ENCODE measurements around the gene CD6.

The CD6 gene

GRCh38 chr11:60971520-60971919 lies at the start of gene CD6:
CD6 (plus strand) TSS chr11:60971680; CDS start chr11:60971866, 186 bp downstream.
- no peak for DNase-seq

DNA sequence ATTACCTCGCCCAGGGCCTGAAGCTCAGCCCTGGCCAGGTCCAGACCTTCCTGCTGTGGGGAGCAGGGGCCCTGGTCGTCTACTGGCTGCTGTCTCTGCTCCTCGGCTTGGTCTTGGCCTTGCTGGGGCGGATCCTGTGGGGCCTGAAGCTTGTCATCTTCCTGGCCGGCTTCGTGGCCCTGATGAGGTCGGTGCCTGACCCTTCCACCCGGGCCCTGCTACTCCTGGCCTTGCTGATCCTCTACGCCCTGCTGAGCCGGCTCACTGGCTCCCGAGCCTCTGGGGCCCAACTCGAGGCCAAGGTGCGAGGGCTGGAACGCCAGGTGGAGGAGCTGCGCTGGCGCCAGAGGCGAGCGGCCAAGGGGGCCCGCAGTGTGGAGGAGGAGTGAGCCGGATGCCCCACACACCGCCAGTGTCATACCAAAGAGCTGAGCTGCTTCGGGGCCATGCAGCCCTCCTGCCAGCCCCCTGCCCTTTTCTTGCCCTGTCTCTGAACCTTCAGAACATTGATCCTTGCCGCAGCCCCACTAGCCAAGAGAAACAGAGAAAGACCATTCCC lies 49.6 kb upstream of the CD6 start:
- no peak for DNase-seq

GRCh38 chr11:60922906-60923305 lies 48.6 kb upstream of the CD6 start:
- DNase-seq: no peak

GRCh38 chr11:60923326-60923725 lies 48.2 kb upstream of the CD6 start:
- DNase-seq: no peak

DNA sequence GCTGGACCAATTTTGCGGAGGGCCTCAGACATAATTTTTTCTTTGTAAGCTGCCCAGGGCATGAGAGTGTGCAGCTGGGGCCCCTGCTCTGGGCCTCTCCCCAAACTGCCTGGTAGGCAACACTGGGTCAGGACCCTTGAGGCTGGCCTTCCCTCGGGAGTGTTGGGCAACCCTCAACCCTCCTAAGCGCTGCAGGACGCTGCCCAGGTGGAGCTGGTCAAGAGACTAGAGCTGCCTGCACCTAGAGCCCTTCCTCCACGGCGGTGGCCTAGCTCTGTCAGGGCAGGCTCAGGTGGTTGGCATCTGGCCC lies 47.7 kb upstream of the CD6 start:
- DNase-seq: no peak

DNA sequence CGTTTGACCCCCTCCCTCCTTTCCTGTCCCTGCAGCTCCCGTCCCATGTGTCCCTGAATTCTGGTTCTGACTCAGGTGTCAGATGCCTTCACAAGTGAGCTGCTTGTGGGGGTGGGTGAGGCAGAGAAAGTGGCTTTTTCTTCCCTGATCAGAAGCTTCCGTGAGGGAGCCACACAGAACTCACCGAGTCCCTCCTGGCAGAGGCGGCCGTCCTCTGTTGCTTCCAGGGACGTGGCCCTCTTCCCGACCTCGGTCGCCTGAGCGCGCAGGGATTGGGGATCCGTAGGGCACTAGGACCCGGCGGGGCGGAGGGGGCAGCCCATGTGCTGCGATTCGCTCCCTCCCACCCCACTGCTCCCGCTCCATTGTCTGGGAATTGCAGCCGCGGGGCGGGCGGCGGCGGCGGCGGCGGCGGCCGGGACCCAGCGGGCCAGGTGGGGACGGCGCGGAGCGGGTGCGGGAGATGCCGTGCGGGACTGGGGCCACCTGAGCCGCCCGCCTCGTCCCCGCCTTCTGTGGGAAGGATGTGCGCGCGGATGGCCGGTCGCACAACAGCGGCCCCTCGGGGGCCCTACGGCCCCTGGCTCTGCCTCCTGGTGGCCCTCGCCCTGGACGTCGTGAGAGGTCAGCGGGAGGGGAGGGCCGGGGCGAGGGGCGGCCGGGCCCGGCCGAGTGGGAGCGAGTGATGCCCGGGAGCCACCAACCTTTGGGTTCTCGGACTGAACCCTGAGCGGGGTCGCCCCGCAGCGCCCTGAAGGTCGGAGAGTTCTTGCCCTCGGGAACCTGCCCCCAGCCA lies 47.2 kb upstream of the CD6 start, which contains the start of gene TMEM132A:
TSS of gene TMEM132A (plus strand) at position 351 of the 796 bp plus-strand sequence. CDS start at position 525, 174 bp downstream.
- peak; percentile 79 to 86 for DNase-seq

DNA sequence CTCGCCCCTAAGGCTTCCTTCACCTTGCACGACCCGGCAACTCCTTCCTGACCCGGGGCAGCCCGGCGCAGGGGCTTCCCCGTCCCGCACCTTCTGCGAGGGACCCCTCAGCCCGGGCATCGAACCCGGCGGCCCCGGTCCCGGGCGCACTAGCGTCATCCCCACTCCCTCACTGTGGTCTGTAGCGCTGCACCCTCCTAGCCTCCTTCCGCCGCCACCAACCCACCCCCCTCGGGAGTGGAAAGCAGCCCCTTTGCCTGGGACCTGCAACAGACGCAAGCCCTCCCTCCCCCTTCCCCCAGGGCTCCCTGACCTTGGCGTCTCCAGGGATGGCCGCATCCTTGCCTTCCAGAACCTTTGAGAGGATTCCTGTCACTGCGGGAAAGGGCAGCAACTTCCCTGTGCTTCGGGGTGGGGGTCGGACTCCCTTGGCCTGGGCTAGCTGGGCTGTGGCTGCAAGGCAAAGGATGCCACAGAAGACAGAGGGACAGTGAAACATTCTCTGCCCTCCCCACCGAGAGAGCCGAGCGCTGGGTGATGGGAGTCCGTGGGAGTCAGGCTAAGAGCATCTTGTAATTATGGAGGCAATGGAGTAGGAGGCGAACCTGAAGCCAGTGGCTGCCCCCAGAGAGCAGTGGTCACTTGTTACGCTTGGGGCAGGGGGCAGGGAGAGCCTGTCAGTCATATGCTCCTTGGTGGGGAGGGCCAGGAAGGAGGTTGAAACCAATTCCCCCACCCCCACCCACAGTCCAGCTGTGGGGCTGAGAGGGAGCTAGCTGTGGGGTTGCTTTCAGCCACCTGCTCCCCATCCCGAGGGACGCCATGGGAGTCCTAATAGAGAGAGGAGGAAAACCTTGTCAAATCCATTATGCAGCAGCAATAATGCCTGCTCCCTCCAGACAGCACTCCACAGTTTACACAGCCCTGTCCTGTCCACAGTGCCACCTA lies 46.3 kb upstream of the CD6 start:
- peak; percentile 16 to 58 for DNase-seq

GRCh38 chr11:60925868-60926267 lies 45.6 kb upstream of the CD6 start:
- peak in 1 of 2 experiments; percentile 12 for DNase-seq

DNA sequence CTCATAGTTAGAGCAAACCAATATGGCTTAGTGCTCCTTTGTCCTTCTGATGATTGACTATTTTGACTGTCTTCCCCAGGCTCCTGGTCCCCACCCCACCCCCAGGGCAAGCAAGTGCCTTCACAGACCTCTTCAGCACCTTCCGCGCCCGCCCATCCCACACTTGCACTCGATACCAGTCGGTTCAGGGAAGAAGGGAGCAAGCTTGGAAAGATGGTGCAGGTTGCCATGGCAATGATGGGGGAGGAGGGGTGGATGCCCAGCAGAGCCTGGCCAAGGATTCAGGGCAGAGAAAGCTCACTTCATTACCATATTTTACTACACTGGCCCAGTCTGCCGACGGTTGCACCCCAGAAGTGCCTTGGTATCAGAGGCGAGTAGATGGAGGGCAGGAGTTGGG lies 45.0 kb upstream of the CD6 start:
- DNase-seq: no peak

GRCh38 chr11:60927061-60927592 lies 44.4 kb upstream of the CD6 start:
- no peak for DNase-seq

DNA sequence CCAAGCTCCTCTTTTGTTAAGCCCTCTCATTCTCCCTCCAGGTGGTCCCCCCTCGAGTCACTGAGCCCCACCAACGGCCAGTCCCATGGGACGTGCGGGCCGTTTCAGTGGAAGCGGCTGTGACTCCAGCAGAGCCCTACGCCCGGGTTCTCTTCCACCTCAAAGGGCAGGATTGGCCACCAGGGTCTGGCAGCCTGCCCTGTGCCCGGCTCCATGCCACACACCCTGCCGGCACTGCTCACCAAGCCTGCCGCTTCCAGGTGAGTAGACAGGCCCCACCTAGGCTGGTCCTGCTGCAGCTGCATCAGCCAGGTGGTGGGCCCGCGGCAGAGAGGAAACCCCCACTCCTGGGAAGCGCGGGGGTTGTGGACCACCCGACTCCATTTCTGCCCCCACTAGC lies 43.9 kb upstream of the CD6 start:
- DNase-seq: no peak

GRCh38 chr11:60928563-60929001 lies 42.9 kb upstream of the CD6 start:
- no peak for DNase-seq

- no peak for DNase-seq
Observed at GRCh38 chr11:60929764-60930163, 41.7 kb upstream of the CD6 start.

DNA sequence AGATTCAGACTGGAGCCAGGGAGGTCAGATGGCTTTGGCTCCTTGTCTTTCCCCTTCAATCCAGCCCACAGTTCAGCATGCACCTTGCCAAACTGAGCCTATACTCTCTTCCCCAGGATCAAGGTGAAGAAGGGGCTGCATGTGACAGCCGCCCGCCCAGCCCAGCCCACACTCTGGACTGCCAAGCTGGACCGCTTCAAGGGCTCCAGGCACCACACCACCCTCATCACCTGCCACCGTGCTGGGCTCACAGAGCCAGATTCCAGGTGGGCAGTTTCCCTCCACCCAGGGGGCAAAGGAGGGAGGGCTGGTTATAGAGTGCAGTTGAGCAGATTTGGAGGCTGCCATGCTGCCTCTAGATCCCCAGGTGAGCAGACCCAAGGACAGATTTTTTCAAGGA lies 41.1 kb upstream of the CD6 start:
- DNase-seq: no peak

- DNase-seq: no peak
Observed at GRCh38 chr11:60931917-60932316, 39.6 kb upstream of the CD6 start.

DNA sequence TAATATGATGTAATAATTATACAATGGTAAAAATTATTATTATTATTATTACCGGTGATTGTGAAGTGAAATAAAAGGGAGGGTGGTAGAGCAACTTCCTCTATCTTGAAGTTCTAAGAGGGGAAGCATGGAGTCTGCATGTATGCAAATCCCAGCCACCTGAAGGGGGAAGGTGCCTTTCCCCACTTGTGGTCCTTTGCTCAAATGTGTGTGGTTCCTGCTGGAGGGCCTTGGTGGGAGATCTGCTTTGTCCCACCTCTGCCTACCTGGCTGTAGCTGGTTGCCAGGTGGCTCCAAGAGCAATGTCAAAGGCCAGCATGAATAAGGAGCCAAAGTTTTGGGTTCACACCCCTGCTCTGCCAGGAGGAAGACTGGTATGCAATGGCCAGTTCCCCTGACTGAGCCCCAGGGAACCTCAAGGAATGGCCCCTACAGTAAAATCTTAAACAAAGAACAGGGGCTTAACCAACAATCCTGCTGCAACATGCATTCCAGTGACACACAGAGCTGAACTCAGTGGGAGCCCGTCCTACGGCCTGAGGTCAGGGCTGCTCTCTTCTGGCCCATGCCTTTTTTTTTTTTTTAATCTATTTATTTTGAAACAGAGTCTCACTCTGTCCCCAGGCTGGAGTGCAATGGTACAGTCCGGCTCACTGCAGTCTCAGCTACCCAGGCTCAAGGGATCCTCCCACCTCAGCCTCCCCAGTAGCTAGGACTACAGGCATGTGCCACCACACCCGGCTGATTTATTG lies 38.7 kb upstream of the CD6 start:
- no peak for DNase-seq

- no peak for DNase-seq
Observed at GRCh38 chr11:60933416-60934123, 37.9 kb upstream of the CD6 start.

- no peak for DNase-seq
Observed at GRCh38 chr11:60934124-60934789, 37.2 kb upstream of the CD6 start.

DNA sequence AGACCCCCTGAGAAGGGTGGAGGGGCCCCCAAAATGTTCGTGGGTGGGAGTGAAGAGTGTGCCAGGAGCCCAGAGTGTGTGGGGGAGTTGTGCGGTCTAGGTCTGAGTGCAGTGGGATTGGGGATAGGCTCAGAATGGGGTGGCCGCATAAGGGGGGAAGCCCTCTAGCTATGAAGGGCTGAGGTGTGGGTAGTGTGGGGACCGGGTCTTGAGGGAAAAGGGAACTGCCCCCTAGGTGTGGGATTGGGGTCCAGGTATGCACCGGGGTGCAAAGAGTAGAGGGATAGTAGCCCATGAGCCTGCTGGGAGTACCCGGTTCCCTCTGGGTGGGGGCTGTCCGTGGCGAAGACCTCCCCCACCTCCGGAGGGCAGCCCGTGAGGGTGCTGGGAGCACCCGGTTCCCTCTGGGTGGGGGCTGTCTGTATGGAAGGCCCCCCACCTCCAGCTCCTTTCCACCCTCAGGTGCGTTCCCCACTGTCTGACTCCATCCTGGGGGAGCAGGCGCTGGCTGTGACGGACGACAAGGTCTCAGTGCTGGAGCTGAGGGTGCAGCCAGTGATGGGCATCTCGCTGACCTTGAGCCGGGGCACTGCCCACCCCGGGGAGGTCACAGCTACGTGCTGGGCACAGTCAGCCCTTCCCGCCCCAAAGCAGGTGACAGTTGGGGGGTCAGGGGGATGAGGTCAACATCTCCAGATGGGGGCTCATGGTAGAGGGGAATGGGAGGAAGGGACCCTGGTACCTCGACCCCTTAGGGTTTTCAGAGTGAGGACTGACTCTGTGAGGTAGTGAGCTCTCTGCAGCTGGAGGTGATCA lies 36.5 kb upstream of the CD6 start:
- DNase-seq: no peak
